Thyroid gland (tissue), 4 donors: ENCODE results near the gene SH3BP4.

Experiments
- POLR2A ChIP-seq, 2 donors: fragments of 450-650 bp; IDR thresholded peaks; one replicate each; pipeline ENCODE4 v1.6.1; 2017; ENCODE audit warnings: antibody characterized with exemption in 2 of 2, mild to moderate bottlenecking in 2 of 2, moderate library complexity in 1 of 2
- TF ChIP-seq, protein P1 (sequence below), 6 experiments: fragments of 200-600 bp in 3 of 6; fragments of 450-650 bp in 3 of 6; sonication (generic) in 3 of 6; IDR thresholded peaks; one replicate each; pipeline ENCODE4 v1.5.1; 2016 to 2019; ENCODE audit warnings: antibody characterized with exemption in 6 of 6, mild to moderate bottlenecking in 2 of 6, inconsistent platforms in 1 of 6, moderate library complexity in 1 of 6

DNA sequence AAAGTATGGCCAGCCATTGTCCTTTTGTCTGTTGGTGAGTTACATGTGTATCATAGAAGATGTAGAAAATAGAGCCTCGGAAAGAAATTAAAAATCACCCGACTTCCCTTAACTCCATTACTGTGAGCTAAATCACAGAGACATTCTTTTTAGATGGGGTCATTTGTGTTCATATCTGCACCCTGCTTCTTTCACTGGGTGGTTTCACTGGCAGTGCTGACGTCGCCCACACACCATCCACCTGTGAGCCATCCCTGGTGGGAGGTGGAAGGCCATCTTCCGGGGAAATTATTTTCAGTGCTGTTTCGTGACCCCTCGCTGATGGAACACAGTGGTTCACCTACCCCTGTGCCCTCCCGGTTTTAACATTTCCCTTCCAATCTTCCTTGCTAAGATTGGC is 21.2 kb downstream of the SH3BP4 start:
- TF ChIP-seq POLR2A (IDR thresholded peaks at IDR 0.05), result no peak
- TF ChIP-seq, protein P1, sequence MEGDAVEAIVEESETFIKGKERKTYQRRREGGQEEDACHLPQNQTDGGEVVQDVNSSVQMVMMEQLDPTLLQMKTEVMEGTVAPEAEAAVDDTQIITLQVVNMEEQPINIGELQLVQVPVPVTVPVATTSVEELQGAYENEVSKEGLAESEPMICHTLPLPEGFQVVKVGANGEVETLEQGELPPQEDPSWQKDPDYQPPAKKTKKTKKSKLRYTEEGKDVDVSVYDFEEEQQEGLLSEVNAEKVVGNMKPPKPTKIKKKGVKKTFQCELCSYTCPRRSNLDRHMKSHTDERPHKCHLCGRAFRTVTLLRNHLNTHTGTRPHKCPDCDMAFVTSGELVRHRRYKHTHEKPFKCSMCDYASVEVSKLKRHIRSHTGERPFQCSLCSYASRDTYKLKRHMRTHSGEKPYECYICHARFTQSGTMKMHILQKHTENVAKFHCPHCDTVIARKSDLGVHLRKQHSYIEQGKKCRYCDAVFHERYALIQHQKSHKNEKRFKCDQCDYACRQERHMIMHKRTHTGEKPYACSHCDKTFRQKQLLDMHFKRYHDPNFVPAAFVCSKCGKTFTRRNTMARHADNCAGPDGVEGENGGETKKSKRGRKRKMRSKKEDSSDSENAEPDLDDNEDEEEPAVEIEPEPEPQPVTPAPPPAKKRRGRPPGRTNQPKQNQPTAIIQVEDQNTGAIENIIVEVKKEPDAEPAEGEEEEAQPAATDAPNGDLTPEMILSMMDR (IDR thresholded peaks at IDR 0.05), result no peak
